Measurements from ENCODE around the gene KATNA1.

DNA sequence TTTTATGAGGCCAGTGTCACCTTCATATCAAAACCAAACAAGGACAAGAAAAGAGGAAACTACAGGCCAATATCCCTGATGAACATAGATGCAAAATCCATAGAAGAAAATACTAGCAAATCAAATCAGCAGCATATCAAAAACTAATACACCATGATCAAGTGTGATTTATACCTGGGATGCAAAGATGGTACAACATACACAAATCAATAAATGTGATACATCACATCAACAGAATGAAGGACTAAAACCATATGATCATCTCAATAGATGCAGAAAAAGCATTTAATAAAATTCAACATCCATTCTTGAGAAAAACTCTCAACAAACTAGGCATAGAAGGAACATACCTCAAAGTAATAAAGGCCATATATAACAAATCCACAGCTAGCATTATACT lies 90.5 kb downstream of the KATNA1 start:
- TF ChIP-seq POLR2AphosphoS5 (IDR thresholded peaks at IDR 0.05; ENCODE audit: borderline replicate concordance, low read depth, low read length) (no peak), EZH2 (IDR thresholded peaks at IDR 0.05) (no peak)
